ES-I3 (cell line): ENCODE measurements around the gene FUT9.
"Not testable (repeated sequence)": the region's sequence is repeated elsewhere in the genome, so short reads cannot be mapped to it uniquely, and the experiment has no call there.

Experiments
- H3K36me3 ChIP-seq: 2 replicates; pipeline ENCODE4 v1.6.1; 2013; ENCODE audit warnings: mild to moderate bottlenecking, low read length, control low read depth, moderate library complexity; ENCODE audit not compliant: insufficient read depth
- H3K4me1 ChIP-seq: 2 replicates; pipeline ENCODE4 v1.6.1; 2013; ENCODE audit warnings: mild to moderate bottlenecking, control low read depth, low read length; ENCODE audit not compliant: insufficient read depth
- H3K9ac ChIP-seq: 2 replicates; pipeline ENCODE4 v1.6.1; 2013; ENCODE audit warnings: low read depth, mild to moderate bottlenecking, low read length, moderate library complexity
- H3K9me3 ChIP-seq: 2 replicates; pipeline ENCODE4 v1.6.1; 2013; ENCODE audit warnings: mild to moderate bottlenecking, low read length, moderate library complexity; ENCODE audit not compliant: control insufficient read depth, insufficient read depth

Gene FUT9

GRCh38 chr6:96236471-96236870, 220.7 kb downstream of the FUT9 start:
- H3K9me3 ChIP-seq, result no peaks in the 10 kb centered on the region
- no peaks in the 10 kb centered on the region for H3K36me3 ChIP-seq
- no peak overlapping the region for H3K9ac ChIP-seq
- peaks cover 8% of the 10 kb centered on the region; the same call in 1 of the 2 replicates for H3K4me1 ChIP-seq

GRCh38 chr6:96237638-96238347, 222.0 kb downstream of the FUT9 start:
- Histone ChIP-seq H3K36me3 (no peaks in the 10 kb centered on the region), H3K4me1 (peaks cover 8% of the 10 kb centered on the region; the same call in 1 of the 2 replicates), H3K9me3 (no peaks in the 10 kb centered on the region), H3K9ac (no peak overlapping the region)

- Histone ChIP-seq H3K4me1 (no peaks in the 10 kb centered on the region), H3K9ac (no peak overlapping the region), H3K36me3 (no peaks in the 10 kb centered on the region), H3K9me3 (no peaks in the 10 kb centered on the region)
Observed at GRCh38 chr6:96246563-96246962, 230.8 kb downstream of the FUT9 start.

GRCh38 chr6:96249755-96250154, 234.0 kb downstream of the FUT9 start:
- Histone ChIP-seq H3K36me3 (no peaks in the 10 kb centered on the region), H3K4me1 (no peaks in the 10 kb centered on the region), H3K9ac (no peak overlapping the region), H3K9me3 (no peaks in the 10 kb centered on the region)

GRCh38 chr6:96257751-96258150, 242.0 kb downstream of the FUT9 start:
- no peak overlapping the region for H3K9ac ChIP-seq
- H3K4me1 ChIP-seq, result no peaks in the 10 kb centered on the region
- H3K36me3 ChIP-seq, result no peaks in the 10 kb centered on the region
- H3K9me3 ChIP-seq, result no peaks in the 10 kb centered on the region

- not testable (repeated sequence) for H3K9ac ChIP-seq, H3K4me1 ChIP-seq, H3K9me3 ChIP-seq, H3K36me3 ChIP-seq
Observed at GRCh38 chr6:96260787-96261430, 245.1 kb downstream of the FUT9 start.
